GDM1 (cell line): Measurements from ENCODE around the gene DENND1B.

Experiments used
- DNase-seq: peaks from one replicate; lab custom pipeline; 2025; lab: John Stamatoyannopoulos, UW

The DENND1B gene

GRCh38 chr1:197467881-197468280, 307.4 kb downstream of the DENND1B start:
- no peak for DNase-seq

GRCh38 chr1:197466813-197467212, 308.5 kb downstream of the DENND1B start:
- no peak for DNase-seq

GRCh38 chr1:197465528-197466327, 309.6 kb downstream of the DENND1B start:
- no peak for DNase-seq

- no peak for DNase-seq
Measured at GRCh38 chr1:197464044-197464443, 311.2 kb downstream of the DENND1B start.

GRCh38 chr1:197463142-197463541, 312.1 kb downstream of the DENND1B start:
- no peak for DNase-seq

- DNase-seq = no peak
Measured at GRCh38 chr1:197462539-197462938, 312.7 kb downstream of the DENND1B start.
